WTC11 (cell line): ENCODE measurements around the gene PIGS. TPM values are rescaled to one million over a fixed set of nuclear protein-coding genes. Genes with fewer than 3 reads are reported as not detected.

Source experiments
- ATAC-seq: fragments of 200-7000 bp; cut with Tn5 transposase; 2 replicates; pipeline ENCODE4 v1.10.0; 2021; ENCODE audit warnings: mild to moderate bottlenecking, moderate library complexity
- CTCF ChIA-PET: fragments of 300-600 bp; sonication (Branson Sonifier 250); formaldehyde crosslinking; loops from one replicate; lab custom pipeline; 2021; ENCODE audit warnings: antibody characterized with exemption; lab: Charles Lee
- POLR2A ChIA-PET: fragments of 350-600 bp; sonication (Branson Sonifier 250); formaldehyde crosslinking; loops from one replicate; lab custom pipeline; 2021; ENCODE audit warnings: antibody characterized with exemption; lab: Charles Lee
- DNase-seq: peaks from one replicate; pipeline ENCODE4 v3.0.0; 2021; ENCODE audit warnings: low spot score
- H3K27ac Mint-ChIP-seq: 2 replicates; pipeline ENCODE4 v1.8.0; 2021; ENCODE audit warnings: mixed read lengths
- H3K27me3 Mint-ChIP-seq: 2 replicates; pipeline ENCODE4 v1.8.0; 2021; ENCODE audit warnings: low read depth, mild to moderate bottlenecking, moderate library complexity, mixed read lengths
- H3K36me3 Mint-ChIP-seq: 2 replicates; pipeline ENCODE4 v1.8.0; 2021; ENCODE audit warnings: mixed read lengths
- H3K4me1 Mint-ChIP-seq: 2 replicates; pipeline ENCODE4 v1.8.0; 2022; ENCODE audit warnings: mixed read lengths
- H3K4me3 Mint-ChIP-seq: 2 replicates; pipeline ENCODE4 v1.8.0; 2021; ENCODE audit warnings: mild to moderate bottlenecking, moderate library complexity, mixed read lengths
- H3K9me3 Mint-ChIP-seq: 2 replicates; pipeline ENCODE4 v1.8.0; 2021; ENCODE audit warnings: mixed read lengths
- AR ChIP-seq: fragments of 250-450 bp; sonication (Bioruptor Pico); IDR thresholded peaks from 2 replicates; pipeline ENCODE4 v1.9.0; 2021; ENCODE audit warnings: mild to moderate bottlenecking
- ARID4B ChIP-seq: sonication (generic); formaldehyde crosslinking; IDR thresholded peaks from 2 replicates; pipeline ENCODE4 v1.8.0; 2023; ENCODE audit warnings: missing genetic modification reagents, mild to moderate bottlenecking, borderline replicate concordance
- CBFB ChIP-seq: sonication (generic); formaldehyde crosslinking; IDR thresholded peaks from 2 replicates; pipeline ENCODE4 v1.8.1; 2022; ENCODE audit warnings: mild to moderate bottlenecking, low read depth, missing genetic modification reagents
- ELF4 ChIP-seq: sonication (generic); formaldehyde crosslinking; IDR thresholded peaks from 2 replicates; pipeline ENCODE4 v1.8.1; 2022; ENCODE audit warnings: low read depth, mild to moderate bottlenecking, moderate library complexity, missing genetic modification reagents
- ESRRA ChIP-seq: sonication (generic); formaldehyde crosslinking; IDR thresholded peaks from 2 replicates; pipeline ENCODE4 v1.8.1; 2022; ENCODE audit warnings: mild to moderate bottlenecking, missing genetic modification reagents, borderline replicate concordance
- JAZF1 ChIP-seq: fragments of 250-450 bp; sonication (Bioruptor Pico); IDR thresholded peaks from 2 replicates; pipeline ENCODE4 v1.9.0; 2021; ENCODE audit warnings: moderate library complexity, mild to moderate bottlenecking, inconsistent platforms
- MYBL2 ChIP-seq: sonication (generic); formaldehyde crosslinking; IDR thresholded peaks from 2 replicates; pipeline ENCODE4 v1.8.1; 2023; ENCODE audit warnings: mild to moderate bottlenecking, moderate library complexity, missing genetic modification reagents
- OVOL2 ChIP-seq: fragments of 250-450 bp; sonication (Bioruptor Pico); IDR thresholded peaks from 2 replicates; pipeline ENCODE4 v1.9.0; 2021; ENCODE audit warnings: mild to moderate bottlenecking, borderline replicate concordance
- PREB ChIP-seq: sonication (generic); formaldehyde crosslinking; IDR thresholded peaks from 2 replicates; pipeline ENCODE4 v1.8.1; 2022; ENCODE audit warnings: mild to moderate bottlenecking, missing genetic modification reagents, moderate library complexity, borderline replicate concordance
- RORB ChIP-seq: fragments of 250-450 bp; sonication (Bioruptor Pico); IDR thresholded peaks from 2 replicates; pipeline ENCODE4 v1.9.0; 2021; ENCODE audit warnings: mild to moderate bottlenecking
- SP1 ChIP-seq: sonication (generic); formaldehyde crosslinking; conservative IDR thresholded peaks from 2 replicates; pipeline ENCODE4 v1.8.1; 2022; ENCODE audit warnings: missing genetic modification reagents
- TCF7 ChIP-seq: sonication (generic); formaldehyde crosslinking; IDR thresholded peaks from 2 replicates; pipeline ENCODE4 v1.8.0; 2022; ENCODE audit warnings: mild to moderate bottlenecking, low read depth, missing genetic modification reagents, moderate library complexity
- TP53 ChIP-seq: sonication (generic); formaldehyde crosslinking; IDR thresholded peaks from 2 replicates; pipeline ENCODE4 v1.8.1; 2023; ENCODE audit warnings: mild to moderate bottlenecking, missing genetic modification reagents
- ZMAT4 ChIP-seq: fragments of 250-450 bp; sonication (Bioruptor Pico); IDR thresholded peaks from 2 replicates; pipeline ENCODE4 v1.9.0; 2021; ENCODE audit warnings: mild to moderate bottlenecking
- ZNF121 ChIP-seq: sonication (generic); formaldehyde crosslinking; IDR thresholded peaks from 2 replicates; pipeline ENCODE4 v1.8.0; 2023; ENCODE audit warnings: missing genetic modification reagents
- ZNF263 ChIP-seq: sonication (generic); formaldehyde crosslinking; IDR thresholded peaks from 2 replicates; pipeline ENCODE4 v1.8.1; 2022; ENCODE audit warnings: low read depth, mild to moderate bottlenecking, moderate library complexity, missing genetic modification reagents
- ZNF423 ChIP-seq: fragments of 250-450 bp; sonication (Bioruptor Pico); IDR thresholded peaks from 2 replicates; pipeline ENCODE4 v2.1.2; 2022; ENCODE audit warnings: mild to moderate bottlenecking, moderate library complexity
- total RNA-seq: library from RNA; stranded (reverse); gene quantifications from 3 replicates; pipeline ENCODE4 v1.2.3, GENCODE V29; 2021

Gene PIGS
- total RNA-seq, 1 experiment from 2014 or later = 50.6 TPM

- TF ChIP-seq ZNF263 (CRISPR knock-in tag) (no peak), ELF4 (CRISPR knock-in tag) (no peak)
Observed at GRCh38 chr17:28554565-28554964, 16.8 kb downstream of the PIGS start (continued).

- Mint-ChIP-seq H3K4me1 (peaks cover 18% of the 10 kb centered on the region), H3K9me3 (no peaks in the 10 kb centered on the region), H3K27ac (peak overlapping the region; percentile 42), H3K27me3 (no peaks in the 10 kb centered on the region), H3K36me3 (peaks cover 38% of the 10 kb centered on the region), H3K4me3 (peak overlapping the region; percentile 97)
- CTCF ChIA-PET = interaction anchor here (0.5 to 1.5 kb wide), 4 partner anchors 13 to 94 kb away, joined by 3 to 7 read pairs (median 4); no protein-coding TSS in a partner anchor
- DNase-seq = no peak
- ATAC-seq = no peak
- POLR2A ChIA-PET = interaction anchor here (0.7 to 1.2 kb wide), 2 partner anchors 18 to 24 kb away, joined by 4 to 8 read pairs; partner anchors contain the start of genes ALDOC and PIGS
- TF ChIP-seq MYBL2 (no peak), ZMAT4 (CRISPR knock-in tag) (no peak), PREB (CRISPR knock-in tag) (no peak), ZNF121 (no peak), CBFB (CRISPR knock-in tag) (no peak), TP53 (CRISPR knock-in tag) (no peak), SP1 (no peak), ESRRA (CRISPR knock-in tag) (no peak), RORB (CRISPR knock-in tag) (no peak), TCF7 (CRISPR knock-in tag) (no peak), JAZF1 (CRISPR knock-in tag) (no peak), ARID4B (CRISPR knock-in tag) (no peak), OVOL2 (CRISPR knock-in tag) (no peak), AR (CRISPR knock-in tag) (no peak), ZNF423 (CRISPR knock-in tag) (no peak)
Observed at GRCh38 chr17:28553000-28553505, 18.3 kb downstream of the PIGS start.
